GM12872 (cell line): Measurements from ENCODE around the gene P4HA3.

ENCODE experiments used
- TF ChIP-seq, protein P1 (sequence below): IDR thresholded peaks from 3 replicates; pipeline ENCODE4 v1.5.1; 2011; ENCODE audit warnings: low read depth, mild to moderate bottlenecking, low read length, moderate library complexity; ENCODE audit not compliant: insufficient read depth

The P4HA3 gene

DNA sequence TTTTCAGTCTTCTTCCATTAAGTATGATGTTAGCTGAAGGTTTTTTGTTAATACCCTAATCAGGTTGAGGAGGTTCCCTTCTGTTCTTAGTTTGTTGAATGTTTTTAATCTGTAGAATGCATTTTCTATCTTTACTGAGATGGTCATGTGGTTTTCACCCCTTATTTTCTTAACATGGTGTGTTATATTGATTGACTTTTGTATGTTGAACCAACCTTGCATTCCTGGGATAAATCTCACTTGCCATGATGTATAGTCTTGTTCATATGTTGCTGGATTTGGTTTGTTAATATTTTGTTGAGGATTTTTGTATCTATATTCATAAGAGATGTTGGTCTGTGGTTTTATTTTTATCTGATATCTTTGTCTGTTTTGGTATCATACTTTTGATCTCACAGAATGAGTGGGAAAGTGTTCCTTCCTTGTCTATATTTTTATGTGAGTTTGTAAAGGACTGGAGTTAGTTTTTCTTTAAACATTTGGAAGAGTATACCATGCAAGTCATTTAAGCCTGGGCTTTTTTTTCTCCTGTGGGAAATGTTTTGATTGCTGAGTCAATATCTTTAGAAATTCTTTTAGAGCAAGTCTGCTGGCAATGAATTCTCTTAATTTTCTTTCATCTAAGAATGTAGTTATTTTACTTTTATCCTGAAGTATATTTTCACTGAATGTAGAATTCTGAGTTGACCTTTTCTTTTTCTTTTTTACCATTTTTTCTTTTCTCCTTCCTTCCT, 5.5 kb upstream of the P4HA3 start:
- TF ChIP-seq, protein P1, sequence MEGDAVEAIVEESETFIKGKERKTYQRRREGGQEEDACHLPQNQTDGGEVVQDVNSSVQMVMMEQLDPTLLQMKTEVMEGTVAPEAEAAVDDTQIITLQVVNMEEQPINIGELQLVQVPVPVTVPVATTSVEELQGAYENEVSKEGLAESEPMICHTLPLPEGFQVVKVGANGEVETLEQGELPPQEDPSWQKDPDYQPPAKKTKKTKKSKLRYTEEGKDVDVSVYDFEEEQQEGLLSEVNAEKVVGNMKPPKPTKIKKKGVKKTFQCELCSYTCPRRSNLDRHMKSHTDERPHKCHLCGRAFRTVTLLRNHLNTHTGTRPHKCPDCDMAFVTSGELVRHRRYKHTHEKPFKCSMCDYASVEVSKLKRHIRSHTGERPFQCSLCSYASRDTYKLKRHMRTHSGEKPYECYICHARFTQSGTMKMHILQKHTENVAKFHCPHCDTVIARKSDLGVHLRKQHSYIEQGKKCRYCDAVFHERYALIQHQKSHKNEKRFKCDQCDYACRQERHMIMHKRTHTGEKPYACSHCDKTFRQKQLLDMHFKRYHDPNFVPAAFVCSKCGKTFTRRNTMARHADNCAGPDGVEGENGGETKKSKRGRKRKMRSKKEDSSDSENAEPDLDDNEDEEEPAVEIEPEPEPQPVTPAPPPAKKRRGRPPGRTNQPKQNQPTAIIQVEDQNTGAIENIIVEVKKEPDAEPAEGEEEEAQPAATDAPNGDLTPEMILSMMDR = no peak

DNA sequence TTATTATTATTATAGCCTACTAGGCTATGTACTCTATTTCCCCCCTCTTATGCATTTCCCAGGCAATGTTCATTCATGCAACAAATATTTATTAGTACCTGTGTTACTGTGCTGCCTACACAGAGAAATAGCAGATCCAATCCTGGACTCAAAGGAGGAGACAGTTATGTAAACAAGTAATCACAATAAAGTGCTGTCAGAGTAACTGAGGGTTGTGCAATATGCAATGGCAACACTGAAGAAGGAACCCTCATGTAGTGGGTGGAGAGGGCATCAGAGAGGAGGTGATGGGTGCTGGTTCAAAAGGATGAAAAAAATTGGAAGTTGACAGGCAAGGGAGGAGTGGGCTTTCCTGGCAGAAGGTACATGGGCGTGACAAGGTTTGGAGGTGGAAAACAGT, 886 bp upstream of the P4HA3 start:
- TF ChIP-seq, protein P1 = no peak

DNA sequence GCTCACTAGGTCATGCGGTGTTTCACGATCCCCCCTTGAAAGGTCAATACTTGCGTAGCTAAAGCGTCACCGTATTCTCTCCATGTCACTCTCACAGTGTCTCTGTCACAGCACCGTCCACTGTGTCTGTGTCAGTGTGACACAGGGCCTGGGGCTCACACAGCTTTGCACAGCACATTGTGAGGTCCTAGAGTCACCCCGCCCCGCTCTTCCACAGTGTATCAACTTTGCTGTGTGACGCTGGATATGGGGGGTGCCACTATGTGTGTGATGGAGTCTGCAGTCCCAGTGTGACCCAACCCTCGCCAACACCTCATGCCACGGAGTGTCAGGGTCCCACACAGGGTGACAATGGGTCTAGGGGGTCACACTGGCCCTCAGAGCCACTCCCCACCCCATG, 583 bp downstream of the P4HA3 start:
- TF ChIP-seq, protein P1 = no peak

DNA sequence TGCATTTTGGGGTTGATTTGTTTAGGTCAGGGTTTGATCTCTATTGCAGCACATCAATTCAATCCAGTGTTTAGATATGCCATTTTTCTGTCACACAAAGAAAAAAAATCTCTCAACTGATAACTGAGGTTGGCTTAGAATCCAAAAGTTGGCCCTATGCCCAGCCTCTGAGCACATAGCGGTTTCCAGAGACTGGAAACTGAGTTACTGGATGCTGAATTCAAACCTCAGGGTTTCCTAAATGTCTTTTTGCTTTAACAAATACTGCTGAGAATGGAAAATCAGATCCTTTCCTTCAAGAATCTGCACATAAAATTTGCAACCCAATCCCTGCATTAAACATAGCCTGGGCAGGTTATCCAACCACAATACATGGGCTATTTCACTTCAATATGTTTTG, 4.0 kb downstream of the P4HA3 start:
- TF ChIP-seq, protein P1 = no peak

DNA sequence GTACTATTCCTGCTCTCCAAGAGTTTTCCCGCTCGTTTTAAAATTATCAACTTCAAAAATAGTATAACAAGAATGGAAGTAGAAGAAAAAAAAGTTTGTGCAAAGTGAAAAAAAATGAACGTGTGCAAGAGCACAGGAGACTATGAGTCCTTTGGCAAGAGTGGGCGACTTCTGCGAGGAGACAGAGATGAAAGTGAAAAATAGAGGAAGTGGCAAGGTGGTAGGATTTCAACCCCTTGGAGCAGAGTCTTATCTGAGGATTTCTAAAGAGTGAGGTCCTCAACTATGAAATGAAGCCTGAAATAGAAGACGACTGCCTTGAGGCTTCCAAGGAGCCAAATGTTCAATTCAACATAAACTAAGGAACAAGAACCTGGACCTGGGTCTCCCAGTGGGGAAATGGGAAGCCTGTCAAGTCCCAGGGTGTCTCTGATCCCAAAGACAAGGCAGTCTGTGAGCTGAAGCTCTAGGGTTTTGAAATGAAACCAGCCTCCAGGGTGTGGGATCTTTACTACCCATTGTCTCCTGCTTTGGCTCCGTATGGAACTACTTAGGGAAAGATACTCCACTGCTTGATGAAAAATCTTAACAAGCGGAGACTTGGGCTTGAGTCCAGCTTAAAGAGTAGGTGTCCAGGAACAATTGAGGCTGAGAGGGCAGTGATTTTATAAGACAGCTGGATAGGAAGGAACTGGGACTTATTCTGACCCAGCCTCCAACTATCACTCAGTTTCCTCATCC, 4.8 kb downstream of the P4HA3 start:
- TF ChIP-seq, protein P1 = no peak

DNA sequence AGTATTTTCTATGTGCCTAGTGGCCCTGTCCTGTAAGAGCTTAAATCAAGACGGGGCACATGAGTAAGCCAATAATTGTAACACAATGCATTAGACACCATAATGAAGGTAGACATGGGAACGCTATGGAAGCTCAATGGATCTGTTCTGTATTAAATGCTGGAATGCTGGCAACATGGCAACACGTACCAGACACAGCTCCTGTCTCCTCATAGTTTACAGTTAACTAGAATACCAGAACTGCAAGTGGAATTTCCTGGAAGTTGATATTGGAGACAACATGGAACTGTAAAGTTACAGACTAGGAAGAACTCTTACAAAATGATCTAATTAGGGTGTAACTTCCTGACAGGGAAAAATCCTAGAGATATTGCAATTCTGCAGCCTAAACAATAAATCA, 12.4 kb downstream of the P4HA3 start:
- TF ChIP-seq, protein P1 = no peak

DNA sequence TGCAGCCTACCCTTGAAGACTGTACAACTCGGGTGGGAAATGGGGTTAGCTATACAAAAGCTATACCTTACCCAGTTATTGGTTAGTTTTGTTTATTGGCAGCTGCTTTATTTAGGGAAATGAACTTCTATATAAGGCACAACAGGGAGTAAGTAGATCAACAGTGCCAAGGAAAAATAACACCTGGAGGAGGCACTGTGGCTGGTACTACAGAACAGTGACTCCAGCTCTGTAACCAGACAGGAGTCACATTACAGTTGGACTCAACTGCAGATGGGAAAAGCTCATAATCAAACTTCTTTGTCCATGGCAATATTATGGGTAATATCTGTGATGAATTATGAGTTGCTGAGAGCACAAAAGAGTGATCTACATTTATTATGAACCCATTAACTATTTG, 14.0 kb downstream of the P4HA3 start:
- TF ChIP-seq, protein P1 = no peak
